Amniotic epithelial cell (primary cell): ENCODE measurements around the gene RPL7A.
"Not testable (repeated sequence)": the region's sequence is repeated elsewhere in the genome, so short reads cannot be mapped to it uniquely, and the experiment has no call there.

Experiments
- DNase-seq: peaks from one replicate; pipeline ENCODE4 v3.0.0-alpha.2; 2010; ENCODE audit warnings: low read depth

Gene RPL7A

DNA sequence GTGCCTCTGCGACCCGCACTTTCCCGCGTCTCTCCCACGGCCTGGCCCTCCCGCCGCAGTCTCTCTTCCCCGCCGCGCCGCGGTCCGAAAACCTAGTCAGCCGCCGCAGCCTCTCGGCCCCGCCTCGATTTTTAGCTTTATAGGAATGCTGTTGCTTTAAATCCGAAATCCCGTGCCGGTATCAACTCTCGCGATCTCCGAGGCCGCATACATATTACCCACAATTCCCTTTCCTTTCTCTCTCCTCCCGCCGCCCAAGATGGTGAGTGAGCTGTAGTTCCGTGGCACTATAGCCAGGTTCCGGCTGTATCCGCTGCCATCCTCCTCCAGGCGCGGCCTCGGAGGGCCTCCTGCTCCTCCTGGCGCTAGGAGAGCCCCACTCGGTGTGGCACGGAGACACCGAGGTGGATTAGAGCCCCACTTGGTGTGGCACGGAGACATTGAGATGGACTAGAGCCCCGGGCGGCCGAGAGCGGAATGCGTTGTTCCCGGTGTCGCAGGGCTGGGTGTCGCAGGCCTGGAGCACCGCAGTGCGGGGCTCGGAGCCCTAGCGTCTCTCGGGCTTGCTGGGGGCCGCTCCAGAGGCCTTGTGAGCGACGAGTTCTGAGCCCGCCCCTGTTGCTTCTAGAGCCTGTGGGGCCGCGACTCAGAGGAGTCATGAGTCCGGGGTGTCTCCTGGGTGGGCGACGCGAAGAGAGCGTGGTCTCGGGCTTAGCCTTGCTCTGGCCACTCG is at the start of gene RPL7A, which contains the start of gene MED22:
RPL7A (plus strand) TSS at position 234 of the 733 bp plus-strand sequence; CDS start at position 260, 26 bp downstream.
MED22 (minus strand) TSS at position 147 of the 733 bp plus-strand sequence. CDS start 1,469 bp downstream, outside the sequence.
- peak; percentile 95 for DNase-seq

DNA sequence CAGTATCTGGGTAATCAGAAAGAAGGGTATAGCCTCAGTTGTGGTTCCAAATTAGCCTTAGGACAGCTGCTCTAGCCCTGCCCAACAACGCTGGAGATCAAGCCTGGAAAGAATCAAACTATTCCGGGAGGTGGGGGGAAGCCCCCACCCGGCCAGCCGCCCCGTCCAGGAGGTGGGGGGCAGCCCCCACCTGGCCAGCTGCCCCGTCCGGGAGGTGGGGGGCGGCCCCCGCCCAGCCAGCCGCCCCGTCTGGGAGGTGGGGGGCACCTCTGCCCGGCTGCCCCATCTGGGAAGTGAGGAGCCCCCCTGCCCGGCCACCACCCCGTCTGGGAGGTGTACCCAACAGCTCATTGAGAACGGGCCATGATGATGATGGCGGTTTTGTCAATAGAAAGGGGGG is 48.0 kb upstream of the RPL7A start:
- DNase-seq: not testable (repeated sequence)

DNA sequence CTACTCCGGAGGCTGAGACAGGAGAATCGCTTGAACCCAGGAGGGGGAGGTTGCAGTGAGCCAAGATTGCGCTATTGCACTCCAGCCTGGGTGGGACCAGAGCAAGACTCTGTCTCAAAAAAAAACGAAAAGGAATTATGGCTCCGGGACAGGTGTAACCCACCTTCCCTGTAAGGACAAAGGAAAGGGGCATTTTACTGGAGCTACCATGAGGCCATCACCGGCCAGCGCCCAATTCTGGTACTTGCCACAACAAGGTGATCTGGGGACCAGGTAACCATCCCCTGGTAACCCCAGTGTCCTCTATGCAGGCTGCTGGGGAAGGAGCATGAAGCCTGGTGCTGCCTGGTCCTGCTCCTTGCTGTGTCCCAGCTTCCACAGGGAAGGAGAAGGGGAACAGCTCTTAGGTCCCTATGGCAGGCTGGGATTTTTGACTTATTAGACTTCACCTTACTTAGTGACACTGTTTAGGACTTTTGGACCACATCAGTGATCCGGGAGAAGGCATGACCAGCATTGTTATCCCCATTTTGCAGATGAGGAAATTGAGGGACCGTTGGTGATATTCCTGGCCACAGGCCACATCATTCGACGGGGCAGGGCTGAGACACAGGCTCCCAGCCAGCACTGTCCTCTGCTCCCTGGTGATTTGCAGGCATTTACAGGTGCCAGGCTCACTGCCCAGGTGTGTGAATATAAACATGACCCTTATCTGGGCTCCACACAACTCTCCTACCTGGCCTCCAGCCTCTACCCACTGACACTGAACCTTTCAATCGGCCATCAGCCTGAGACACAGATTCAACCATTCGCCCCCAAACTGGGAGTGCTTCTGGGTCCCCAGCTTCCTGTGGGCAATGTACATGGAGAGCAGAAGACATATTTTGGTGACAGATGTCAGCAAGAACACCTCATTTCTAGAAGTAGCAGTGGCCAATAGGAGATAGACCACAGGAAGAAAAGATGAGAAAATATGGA is 46.5 kb upstream of the RPL7A start:
- no peak for DNase-seq

DNA sequence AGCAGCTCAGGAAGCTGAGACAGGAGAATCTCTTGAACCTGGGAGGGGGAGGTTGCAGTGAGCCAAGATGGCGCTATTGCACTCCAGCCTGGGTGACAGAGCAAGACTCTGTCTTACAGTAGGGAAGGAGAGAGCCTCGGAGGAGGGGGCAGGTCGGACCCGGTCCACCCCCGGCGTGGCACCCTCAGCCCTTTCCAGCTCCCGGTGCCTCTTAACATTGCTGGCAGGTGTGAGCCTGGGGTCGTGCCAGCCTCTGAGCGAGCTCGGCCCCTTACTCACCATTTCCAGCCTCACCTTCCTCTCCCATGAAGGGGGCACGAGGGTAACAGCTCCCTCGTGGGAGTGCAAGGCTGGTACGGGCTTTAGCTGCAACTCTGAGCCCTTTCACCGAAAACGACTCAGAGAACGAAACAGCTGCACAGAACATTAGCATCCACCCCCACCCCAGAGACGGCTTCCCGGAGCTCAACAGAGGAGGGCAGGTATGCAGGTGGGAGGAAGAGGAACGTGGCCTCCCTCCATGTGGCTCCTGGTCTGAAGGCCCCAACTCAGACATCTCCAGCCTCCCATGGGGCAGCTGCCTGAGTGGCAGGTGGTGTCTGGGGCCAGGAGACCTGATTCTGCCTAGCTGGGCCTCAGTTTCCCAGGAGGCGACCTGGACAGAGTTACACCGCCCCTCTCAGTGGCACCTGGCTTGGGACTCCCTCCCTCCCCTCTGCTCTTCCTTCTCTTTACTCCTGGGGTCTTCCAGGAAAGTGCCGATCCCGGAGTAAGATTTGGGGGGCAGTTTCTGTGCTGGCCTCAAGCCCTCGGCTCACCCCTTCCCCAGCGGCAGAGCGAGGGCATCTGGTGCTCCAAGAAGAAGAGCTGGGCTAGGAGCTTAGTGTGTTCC is 44.5 kb upstream of the RPL7A start:
- no peak for DNase-seq

DNA sequence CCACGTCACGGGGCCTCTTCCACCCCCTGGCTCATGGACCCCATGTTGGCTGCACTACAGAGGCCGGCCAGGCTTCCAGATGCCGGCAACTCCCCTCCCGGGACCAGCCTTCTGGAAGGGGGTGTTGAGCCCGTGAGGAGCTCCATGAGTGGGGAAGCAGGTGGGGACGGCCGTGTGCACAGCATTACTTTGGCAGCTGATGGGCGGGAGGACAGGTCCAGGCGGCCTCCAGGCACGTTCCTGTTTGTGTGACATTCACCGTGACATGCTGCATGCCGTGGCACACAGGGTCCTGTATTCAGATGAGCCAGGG is 43.9 kb upstream of the RPL7A start:
- no peak for DNase-seq

DNA sequence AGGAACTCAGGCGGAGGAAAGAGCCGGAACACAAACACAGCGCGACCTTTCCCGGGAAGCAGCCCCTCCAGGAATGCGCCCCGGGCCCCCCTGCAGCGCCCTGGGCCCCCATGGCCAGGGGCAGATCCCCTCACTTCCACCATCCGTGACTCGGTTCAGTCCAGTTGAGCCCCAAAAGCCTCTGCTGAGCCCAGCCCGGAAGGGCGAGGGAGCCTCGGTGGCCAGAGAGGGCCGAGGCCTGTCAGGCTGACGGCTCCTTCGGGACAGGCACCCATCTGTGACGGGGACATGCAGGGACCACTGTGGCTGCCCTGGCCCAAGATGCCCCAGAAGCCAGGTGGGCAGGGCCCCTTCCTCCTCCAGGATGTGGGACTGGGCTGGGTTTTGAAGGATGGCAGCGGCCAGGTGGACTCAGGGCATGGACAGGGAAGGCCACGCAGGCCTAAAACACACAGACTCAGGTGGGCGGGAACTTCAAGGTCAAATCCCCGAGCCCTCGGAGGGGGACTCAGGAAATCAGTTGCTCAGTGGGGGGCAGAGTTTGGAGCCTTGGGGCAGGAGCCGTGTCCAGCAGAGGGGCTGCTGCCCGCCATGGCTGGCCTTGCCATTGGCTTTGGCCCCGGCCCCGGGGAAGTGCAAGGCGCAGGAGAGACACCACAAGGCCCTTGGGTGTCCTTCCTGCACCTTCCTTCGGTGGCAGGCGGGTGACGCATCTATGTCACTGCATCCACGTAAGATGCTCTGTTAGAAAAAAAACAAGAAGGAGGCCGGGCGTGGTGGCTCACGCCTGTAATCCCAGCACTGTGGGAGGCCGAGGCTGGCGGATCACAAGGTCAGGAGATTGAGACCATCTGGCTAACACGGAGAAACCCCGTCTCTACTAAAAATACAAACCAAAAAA is 43.3 kb upstream of the RPL7A start:
- no peak for DNase-seq

DNA sequence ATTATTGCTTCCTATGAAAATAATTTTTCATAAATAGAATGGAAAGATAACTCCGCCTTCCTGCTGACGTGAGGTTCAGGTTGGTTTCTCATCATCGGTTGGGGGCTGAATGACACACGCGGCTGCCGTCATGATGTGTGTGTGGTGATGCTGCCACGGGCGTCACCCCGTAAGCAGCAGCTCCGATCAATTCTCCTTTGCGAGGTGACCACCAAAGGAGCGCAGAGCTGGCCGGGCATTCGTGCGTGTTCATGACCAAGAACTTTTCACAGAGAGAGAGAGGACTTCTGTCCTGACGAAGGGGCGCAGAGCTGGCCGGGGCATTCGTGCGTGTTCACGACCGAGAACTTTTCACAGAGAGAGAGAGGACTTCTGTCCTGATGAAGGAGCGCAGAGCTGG is 42.3 kb upstream of the RPL7A start:
- DNase-seq: no peak

DNA sequence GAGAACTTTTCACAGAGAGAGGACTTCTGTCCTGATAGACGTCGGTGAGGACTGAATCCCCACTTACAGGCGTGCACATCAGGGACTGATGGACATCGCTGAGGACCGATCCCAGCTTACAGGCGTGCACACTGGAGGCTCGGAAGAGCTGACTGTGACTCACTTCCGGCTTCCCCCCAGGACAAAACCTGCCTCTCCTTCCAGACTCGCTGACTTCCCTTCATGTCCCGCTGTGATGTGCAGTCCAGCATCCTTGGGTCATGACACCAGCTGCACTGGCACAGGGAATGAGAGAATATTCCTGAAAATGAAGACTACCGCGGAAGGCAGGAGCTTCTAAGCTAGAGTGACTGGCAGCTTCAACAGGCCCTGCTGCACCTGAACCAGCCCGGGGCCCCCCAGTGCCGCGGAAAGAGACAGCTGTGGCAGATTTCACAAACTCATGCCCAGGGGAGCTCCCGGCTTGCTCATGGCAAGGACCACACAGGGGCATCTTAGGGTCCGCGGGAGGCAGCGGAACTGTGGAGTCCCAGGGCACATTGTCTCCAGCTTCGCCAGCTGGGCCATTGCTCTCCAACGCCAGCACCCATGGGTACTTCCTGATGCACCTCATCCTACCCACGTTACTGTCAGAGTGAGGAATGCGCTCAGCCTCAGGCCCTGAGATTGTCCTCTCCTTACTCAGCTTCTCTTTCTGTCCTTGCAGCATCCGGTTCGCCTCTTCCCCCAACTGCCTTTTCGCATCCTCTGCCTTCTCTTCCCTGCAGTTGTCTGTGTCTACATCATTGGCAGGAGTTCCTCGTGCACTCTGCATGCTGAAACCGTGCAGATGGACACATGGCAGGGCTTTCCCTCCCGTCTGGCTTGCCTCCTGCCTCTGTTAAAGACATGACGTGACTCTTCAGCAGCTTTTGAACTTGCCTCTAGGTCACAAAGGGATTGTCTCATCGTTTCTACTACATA is 41.5 kb upstream of the RPL7A start:
- DNase-seq: no peak

DNA sequence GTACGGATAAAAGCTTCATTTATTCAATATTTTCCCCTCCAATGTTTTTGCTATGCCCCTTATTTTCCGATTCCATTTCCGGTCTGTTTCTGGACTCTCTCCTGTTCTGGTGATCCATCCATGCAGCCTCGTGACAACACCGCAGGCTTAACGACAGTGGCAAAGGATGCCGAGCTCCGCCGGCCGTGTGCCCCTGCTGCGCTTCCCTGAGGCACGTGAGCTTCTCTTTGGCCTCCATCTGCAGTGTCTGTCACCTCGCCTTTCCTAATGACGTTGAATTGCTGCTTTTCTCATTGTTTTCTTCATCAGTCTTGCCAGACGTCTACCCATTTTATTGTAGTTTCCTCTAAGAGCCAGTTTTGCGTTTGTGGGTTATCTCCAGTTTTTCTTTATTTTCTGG is 40.7 kb upstream of the RPL7A start:
- no peak for DNase-seq

DNA sequence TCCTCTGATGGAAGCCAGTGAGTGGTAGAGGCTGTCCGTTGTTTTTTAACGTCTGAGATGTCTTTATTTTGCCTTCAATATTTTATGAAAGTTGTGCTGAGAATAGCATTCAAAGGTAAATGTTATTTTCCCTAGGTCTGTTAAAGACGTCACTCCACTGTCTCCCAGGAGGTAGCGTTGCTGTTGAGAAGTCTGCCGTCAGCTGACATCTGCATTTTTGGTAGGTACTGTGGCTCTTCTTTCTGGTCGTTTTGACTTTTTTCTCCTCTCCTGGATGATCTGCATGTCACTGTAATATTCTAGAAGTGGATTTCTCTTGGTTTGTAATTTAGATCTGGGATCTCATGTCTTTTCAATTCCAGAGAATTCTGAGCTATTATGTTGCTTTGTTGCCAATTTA is 38.4 kb upstream of the RPL7A start:
- no peak for DNase-seq

DNA sequence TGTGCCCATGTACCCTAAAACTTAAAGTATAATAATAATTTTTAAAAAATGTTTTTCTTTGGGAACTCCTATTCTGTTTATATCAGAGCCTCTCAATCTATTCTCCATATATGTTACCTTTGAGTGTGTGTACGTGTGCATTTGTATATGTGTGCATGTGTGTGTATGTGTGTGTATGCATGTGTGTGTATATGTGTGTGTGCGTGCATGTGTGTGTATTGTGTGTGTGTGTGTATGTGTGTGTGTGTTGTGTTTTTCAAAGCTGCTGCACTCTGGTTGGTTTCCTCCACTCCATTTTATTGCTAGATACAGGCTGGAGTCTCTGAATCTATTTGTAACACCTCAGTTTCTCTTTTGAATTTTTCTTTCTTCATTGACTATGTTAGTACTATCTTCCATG is 32.0 kb upstream of the RPL7A start:
- DNase-seq: no peak

DNA sequence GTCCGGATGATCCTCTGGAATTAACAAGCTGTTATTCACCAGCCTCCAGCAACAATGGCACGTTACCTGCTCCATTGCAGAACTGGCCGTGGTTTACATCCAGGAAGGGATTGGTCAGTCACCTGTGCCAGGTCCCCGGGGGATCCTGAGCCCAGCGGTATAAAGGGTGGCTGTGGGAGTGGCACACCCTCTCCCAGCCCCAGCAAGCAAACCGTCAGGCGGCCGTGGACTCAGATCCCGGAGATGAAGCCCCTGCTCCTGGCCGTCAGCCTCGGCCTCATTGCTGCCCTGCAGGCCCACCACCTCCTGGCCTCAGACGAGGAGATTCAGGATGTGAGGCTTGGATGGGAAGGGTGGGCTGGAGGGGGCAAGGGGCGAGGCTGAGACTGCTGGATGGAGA is 30.5 kb upstream of the RPL7A start:
- DNase-seq: not testable (repeated sequence)

DNA sequence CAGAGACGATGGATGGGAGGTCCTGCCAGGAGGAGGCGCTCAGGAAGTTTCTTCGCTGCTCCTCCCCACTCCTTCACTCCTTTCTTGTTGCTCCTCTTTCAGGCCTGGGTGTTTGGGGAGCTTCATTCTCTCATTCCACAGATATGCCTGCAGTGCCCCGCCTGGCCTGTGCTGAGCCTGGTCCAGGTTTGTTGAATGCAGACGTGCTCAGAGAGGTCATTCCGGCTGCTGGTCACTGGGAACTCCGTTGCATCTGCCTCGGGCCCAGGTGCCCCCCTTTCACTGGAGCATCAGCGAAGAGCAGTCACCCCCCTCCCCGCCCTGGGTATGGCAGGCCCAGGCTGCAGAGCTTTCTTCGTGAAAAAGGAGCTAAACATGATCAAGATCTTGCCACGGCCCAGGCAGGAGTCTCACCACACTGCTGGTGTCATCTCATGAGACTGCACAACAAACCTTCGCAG is 27.6 kb upstream of the RPL7A start:
- DNase-seq: no peak

DNA sequence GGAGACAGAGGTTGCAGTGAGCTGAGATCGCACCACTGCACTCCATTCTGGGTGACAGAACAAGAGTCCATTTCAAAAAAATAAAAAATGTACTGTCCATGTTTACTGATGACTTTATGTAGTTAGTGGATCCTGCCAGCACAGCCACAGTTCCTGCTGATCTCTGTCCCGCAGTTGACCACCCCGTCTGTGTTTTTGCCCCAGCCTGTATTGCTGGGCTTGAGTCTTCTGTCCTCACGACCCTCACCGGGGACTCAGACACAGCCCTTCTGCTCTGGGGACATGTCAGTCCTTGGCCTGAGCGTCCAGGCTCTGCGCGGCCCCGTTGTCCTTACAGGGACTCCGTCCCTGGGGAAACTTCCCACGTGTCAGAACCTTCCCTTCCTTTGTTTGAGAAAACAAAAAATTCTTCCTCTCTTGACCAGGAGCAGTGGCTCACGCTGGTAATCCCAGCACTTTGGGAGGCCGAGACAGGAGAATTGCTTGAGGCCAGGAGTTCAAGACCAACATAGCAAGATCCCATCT is 26.5 kb upstream of the RPL7A start:
- no peak for DNase-seq

DNA sequence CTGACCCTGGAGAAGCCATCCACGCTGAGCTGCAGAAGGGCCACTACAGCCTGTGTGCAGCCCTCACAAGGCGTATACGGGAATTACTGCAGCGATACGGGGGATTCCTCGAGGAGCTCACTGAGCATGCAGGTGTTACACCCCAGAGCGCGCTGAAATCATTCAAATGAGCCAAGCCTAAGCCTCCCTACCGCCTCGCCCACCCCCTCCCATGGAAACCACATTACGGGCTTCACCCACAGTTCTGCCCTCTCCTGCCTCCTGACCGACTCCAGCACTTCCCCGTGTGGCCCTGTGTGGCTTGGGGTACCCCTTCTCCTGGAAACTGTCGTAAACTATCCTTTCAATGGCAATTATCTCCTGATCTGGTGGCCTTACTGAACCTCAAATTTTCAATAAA is 25.3 kb upstream of the RPL7A start:
- DNase-seq: no peak

DNA sequence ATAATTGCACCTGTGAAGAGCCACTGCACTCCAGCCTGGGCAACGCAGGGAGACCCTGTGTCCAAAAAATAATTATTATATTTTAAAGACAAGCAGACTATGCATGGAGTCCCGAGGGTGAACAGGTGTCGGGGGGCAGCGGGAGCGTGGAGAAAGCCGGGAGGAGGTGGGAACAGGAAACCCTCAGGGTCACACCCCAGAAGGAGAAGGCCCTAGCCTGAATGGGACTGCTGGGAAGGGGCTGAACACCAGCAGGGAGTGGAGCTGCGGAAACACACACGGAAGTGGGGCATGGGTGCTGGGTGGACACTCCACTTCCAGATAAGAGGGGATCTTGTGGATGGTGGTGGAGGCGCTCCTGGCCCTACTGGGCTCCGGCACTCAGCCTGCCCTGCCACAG is 24.8 kb upstream of the RPL7A start:
- DNase-seq: no peak

DNA sequence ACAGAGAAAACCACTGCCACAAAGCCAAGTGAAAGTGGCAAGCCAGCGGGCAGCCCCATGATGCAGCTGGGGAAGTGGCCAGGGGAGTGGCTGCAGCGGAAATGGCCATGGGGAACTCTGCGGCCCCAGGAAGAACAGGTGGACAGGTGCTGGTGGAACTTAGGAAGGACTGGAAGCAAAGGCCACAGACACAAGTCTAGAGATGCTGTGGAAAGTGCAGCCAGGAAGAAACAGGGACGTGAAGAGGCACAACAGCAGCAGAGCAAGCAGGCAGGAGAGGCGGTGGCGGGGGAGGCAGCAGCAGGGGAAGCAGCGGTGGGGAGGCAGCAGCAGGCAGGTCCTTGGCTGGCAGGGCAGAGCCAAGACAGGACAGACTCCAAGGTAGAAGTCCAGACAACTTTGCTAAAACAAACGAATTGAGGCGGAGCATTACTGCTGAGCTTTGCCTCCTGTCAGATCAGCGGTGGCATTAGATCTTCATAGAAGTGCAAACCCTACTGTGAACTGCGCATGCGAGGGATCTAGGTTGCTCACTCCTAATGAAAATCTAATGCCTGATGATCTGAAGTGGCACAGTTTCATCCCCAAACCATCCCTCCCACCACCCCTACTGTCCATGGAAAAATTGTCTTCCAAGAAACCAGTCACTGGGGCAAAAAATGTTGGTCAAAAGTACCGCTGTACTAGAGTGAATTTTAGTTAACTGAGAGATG is 23.9 kb upstream of the RPL7A start:
- DNase-seq: no peak

DNA sequence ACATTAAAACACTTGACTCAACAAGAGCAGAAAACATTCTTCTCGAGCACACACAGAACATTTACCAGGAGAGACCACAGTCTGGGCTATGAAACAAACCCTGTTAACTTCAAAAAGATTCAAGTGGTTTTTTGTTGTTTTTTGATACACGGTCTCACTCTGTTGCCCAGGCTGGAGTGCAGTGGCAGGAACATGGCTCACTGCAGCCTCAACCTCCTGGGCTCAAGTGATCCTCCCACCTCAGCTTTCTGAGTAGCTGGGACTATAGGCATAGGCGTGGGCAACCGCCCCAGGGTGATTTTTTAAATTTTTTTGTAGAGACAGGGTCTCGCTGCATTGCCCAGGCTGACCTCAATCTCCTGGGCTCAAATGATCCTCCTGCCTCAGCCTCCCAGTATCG is 21.0 kb upstream of the RPL7A start:
- DNase-seq: not testable (repeated sequence)
